NCI-H2227 (cell line): Measurements from ENCODE around the gene RPGRIP1L.
A peak's percentile ranks its signal among the peaks of the same experiment; 100 is the strongest.
"Not testable (repeated sequence)": the region's sequence is repeated elsewhere in the genome, so short reads cannot be mapped to it uniquely, and the experiment has no call there.

Source experiments
- DNase-seq: peaks from one replicate; lab custom pipeline; 2025; ENCODE audit not compliant: unreplicated experiment; lab: John Stamatoyannopoulos, UW

The RPGRIP1L gene

DNA sequence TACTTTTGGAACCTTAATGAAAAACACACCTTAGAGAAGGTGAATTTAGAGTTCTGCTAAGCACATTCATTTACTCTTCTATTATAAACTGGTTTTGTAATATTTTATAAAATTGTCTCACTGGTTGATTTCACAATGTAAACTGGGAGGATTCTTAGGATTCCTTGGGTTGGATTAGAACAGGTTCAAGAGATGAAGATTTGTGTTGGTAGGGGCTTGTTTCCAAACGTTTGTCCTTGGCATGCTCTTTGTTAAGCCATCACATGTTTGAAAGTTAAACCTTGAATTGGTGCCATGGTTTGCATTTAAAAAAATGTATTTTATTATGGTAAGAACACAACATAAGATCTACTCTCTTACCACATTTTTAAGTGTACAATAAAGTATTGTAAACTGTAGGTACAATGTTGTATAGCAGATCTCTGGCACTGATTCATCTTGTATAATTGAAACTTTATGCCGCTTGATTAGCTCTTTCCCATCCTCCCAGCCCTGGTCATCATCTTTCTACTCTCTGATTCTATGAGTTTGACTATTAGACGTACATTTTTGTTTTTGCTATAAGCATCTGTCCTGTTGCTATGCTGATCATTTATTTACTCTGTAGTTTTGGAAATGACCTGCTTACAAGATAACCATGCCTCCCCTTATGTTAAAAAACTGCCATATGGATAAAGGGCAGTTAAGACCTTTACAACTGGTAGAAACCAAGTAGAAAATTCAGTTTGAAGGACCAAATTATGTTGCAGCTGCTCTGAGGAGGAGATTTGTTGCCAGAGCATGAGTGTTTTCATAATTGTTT is 9.9 kb upstream of the RPGRIP1L start:
- DNase-seq, result peak; percentile 56

DNA sequence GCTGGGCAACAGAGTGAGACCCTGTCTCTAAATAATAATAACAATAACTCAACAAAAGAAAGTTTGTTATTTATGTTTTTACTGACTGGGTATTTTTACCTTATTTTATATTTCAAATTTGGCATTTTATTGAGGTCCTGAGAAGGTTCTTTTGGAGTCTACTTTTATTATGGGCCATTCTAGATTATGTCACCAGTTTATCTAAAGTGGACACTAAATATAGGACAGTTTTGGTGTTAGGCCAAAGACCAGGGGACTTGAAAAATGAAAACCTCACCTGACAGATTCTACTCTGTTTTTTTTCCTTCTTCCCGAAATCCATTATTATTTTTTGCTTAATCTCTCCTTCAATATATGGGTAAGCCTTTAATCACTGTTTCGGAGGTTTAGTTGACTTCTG is 8.4 kb upstream of the RPGRIP1L start:
- DNase-seq, result no peak

DNA sequence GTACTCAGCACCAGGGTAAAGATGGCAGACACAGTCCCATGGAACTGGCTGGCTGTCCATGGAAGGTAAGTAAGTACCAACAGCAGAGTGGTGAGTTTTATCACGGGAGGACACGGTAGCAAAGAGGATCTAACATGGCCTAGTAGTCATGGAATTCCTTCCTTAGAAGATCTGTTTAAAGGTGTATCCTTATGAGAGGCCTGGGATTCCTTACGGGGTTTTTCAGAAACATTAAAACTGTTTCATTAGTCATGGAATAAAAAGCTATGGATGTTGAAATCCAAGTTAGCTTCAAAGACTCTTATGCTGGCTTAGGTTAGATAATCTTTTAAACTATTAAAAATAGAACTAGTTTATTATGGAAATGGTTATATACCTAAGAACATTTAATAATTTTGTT is 7.7 kb upstream of the RPGRIP1L start:
- no peak for DNase-seq

DNA sequence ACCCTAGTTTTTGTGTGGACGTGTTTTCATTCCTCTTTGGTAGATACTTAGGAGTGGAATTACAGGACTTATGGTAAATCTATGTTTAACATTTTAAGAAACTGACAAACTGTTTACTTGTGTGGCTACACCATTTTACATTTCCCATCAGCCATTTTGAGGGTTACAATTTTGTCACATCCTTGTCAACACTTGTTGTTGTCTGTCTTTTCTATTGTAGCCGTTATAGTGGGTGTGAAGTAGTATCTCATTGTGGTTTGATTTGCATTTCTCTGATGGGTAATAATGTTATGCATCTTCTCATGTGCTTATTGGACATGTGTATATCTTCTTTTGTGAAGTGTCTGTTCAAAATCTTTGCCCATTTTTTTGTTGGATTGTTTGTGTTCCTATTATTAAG is 4.8 kb upstream of the RPGRIP1L start:
- no peak for DNase-seq

- DNase-seq, result no peak
These were observed 4.0 kb upstream of the RPGRIP1L start for GRCh38 chr16:53707671-53708070.

DNA sequence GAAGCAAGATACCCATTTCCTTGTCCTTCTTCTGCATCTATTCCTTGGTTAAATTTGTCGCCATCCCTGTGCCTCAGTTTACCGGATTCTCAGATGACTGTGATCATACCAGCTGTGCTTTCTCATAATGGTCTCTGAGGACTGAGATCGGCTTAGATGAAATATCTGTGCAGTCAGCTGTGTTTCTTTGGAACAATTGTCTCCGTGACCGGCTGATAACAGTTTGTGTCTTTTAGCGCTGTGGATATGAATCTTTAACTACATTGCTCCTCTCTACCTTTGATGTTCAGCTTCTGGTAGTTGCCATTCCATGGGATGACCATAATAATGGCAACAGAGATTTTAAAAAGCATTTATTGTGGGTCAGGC is 770 bp upstream of the RPGRIP1L start:
- no peak for DNase-seq

GRCh38 chr16:53698271-53698670 is 5.4 kb downstream of the RPGRIP1L start:
- not testable (repeated sequence) for DNase-seq

GRCh38 chr16:53695070-53695469 is 8.6 kb downstream of the RPGRIP1L start:
- no peak for DNase-seq

GRCh38 chr16:53693320-53693719 is 10.3 kb downstream of the RPGRIP1L start:
- DNase-seq, result no peak

GRCh38 chr16:53692146-53692545 is 11.5 kb downstream of the RPGRIP1L start:
- peak; percentile 3 for DNase-seq

DNA sequence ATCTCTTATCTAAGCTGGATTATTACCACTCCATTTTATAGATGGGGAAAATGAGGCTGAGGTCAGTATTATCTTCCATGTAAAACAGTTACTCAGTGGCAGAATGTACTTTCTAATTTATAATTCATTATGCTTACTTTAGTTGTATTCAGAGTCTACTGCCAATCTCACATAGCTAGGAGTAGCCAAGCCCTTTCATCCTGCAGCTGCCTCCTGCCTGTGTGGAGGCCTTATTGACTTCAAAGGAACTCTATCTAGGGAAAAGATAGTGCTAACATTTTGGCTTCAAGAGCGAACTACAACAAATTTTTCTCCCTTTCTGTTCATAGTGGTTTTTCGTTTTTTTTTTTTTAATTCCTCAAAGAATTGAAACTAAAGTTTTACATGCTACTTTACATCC is 12.9 kb downstream of the RPGRIP1L start:
- DNase-seq, result no peak

GRCh38 chr16:53689636-53690035 is 14.0 kb downstream of the RPGRIP1L start:
- DNase-seq, result no peak

DNA sequence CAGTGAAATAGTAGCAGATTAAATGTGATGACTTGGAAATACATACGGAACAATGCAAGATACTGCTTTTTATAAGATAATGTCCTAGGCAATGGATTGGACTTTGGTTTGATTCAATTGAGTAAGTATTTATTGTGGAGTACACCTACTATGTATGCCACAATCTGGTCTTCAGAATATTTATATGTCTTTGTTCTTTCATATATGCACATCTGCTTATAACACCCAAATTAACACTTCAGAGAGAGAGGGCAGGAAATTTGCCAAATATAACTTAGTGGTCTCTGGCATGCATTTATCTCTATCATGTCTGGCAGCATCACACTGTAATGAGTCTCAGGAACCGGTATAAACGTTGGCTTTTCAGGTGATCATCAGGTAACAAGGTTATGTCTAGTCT is 16.9 kb downstream of the RPGRIP1L start:
- DNase-seq, result no peak

- not testable (repeated sequence) for DNase-seq
These were observed 18.3 kb downstream of the RPGRIP1L start for GRCh38 chr16:53685334-53685733.

DNA sequence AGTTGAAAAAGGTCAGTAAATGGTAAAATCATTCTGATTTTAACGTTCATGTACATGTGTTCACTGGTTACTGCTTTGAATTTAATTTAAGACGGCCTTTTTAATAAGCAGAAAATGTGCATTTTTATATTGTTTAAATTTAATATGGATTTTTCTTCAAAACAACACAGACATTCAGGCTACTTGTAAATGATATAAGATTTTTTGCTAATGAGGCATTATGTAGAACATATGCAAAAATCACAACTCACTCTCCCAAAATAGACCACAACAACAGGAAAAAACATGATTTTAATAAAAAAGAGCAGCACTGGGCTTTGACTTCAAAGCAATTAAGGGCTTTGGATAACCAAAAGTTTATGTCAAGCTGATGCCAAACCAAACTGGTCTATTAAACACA is 22.3 kb downstream of the RPGRIP1L start:
- no peak for DNase-seq

DNA sequence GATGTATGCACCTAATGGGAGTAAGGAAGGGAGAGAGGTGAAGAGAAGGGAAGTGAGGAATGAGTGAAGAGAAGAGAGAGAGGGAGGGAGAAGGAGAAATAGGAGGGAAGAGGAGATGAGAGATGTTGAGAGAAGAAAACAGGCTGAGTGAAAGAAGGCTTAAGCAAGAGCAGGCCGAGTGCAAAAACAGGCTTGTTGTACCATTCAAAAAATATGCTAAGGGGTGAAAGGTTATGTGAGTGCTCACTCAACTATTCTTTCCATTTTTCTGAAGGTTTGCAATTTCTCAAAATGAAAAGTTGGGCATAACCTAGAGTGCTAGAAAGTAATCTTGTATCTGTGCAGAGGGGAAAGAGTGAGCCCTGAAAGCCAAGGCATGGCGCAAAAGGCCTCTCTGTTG is 22.9 kb downstream of the RPGRIP1L start:
- no peak for DNase-seq

GRCh38 chr16:53678756-53679343 is 24.8 kb downstream of the RPGRIP1L start:
- peak; percentile 31 for DNase-seq

- no peak for DNase-seq
These were observed 25.5 kb downstream of the RPGRIP1L start for GRCh38 chr16:53678155-53678554.

DNA sequence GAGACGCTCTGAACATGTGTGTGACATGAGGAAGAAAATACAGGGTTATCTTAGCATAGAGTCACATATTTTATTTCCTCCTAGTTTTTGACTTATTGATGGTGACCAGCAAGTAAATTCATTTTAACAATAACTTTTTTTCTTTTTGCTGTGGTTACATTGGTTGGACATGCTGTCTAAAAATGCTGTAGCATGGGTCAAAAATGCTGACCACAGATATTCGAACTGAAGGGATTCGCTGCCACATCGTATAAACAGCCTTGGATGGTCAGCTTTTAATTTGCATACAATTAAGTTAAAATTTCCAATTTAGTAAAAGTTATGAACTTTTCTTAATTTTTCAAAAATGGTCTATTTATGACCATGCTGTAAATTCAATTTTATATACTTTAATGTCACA is 30.5 kb downstream of the RPGRIP1L start:
- DNase-seq, result no peak

- no peak for DNase-seq
These were observed 31.2 kb downstream of the RPGRIP1L start for GRCh38 chr16:53672461-53672860.

- no peak for DNase-seq
These were observed 34.8 kb downstream of the RPGRIP1L start for GRCh38 chr16:53668869-53669268.

DNA sequence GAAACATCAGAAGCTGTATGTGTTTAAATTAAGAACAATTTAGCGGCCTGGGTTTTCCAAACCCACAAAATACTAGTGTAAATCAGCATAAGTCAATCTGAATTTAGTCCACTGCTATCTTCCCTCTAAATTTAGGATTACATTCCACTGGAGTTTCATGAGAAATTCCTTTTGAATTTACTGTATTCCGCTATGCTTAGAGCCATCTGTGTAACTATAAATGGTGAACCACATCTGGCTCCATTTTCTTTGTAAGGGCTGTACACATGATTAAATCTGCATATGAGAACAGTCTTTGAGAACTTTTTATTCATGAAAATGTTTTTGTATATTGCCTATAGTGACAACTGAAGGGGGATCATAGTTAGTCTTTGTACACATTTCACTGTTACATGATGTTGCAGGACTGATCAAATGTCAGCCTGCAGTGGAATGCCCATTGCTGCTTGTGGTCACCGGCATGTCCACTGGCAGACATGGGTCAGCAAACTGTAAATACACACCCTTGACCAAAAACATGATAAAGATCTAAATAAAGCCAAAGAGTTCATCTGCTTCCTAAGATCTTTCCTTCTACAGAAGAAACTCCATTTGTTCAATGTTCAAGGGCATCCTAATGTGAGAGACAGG is 36.8 kb downstream of the RPGRIP1L start:
- DNase-seq, result no peak
